Activated CD4-positive, alpha-beta T cell treated with anti-CD3 and anti-CD28 coated beads, Interleukin-2, Interleukin-6, amounts not matched to agents 100 ng/mL and 50 ng/mL, durations not matched to agents 16 hours and 8 hours (primary cell): ENCODE measurements around the gene SLC35E1.
"Not testable (repeated sequence)": the region's sequence is repeated elsewhere in the genome, so short reads cannot be mapped to it uniquely, and the experiment has no call there.

ENCODE experiments used
- DNase-seq: peaks from one replicate; pipeline ENCODE4 v3.0.0-alpha.2; 2020

SLC35E1 gene

DNA sequence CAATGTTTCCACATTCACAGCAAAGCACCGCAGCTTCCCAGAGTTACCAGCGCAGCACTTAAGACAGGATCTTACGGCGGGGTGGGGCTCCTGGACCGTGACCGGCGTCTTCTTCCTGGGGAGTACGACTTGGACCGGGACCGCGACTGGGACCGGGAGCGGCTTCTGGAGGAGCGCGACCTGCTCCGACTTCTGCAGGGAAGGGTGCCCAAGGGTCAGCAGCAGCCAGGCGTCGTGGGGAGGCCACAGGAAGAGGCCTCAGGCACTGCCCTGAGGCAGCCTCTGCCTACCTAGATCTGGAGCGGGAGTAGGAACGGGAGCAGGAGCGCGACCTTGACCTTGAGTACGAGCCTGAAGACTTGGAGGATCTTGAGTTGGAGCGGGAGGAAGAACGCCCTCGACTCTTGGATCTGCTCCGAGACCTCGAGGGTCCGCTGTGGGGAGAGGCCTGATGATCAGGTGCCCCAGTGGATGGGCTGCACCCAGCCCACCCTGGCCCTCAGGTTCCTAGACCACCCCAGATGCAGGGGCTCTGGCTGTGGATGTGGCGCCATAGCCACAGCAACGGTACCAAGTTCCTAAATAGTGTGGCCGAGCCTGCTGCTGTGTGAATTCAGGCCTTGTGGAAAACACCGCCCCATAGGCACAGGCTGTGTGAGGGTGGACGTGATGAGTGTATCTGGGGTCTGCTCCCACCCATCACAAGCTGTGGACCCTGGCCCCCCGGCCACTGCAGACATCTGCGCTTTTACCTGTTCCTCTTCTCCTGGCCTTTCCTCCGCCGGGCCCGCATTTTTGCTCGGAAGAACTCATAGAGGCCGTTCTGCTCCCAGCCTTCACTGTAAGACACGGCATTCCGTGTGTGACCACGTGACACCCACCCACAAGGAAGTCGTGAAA lies 51.9 kb downstream of the SLC35E1 start:
- DNase-seq, result no peak

- no peak for DNase-seq
These were observed 53.0 kb downstream of the SLC35E1 start for GRCh38 chr19:16519230-16519687.

GRCh38 chr19:16518483-16519229 lies 53.6 kb downstream of the SLC35E1 start:
- DNase-seq, result no peak

GRCh38 chr19:16518061-16518460 lies 54.2 kb downstream of the SLC35E1 start:
- no peak for DNase-seq

DNA sequence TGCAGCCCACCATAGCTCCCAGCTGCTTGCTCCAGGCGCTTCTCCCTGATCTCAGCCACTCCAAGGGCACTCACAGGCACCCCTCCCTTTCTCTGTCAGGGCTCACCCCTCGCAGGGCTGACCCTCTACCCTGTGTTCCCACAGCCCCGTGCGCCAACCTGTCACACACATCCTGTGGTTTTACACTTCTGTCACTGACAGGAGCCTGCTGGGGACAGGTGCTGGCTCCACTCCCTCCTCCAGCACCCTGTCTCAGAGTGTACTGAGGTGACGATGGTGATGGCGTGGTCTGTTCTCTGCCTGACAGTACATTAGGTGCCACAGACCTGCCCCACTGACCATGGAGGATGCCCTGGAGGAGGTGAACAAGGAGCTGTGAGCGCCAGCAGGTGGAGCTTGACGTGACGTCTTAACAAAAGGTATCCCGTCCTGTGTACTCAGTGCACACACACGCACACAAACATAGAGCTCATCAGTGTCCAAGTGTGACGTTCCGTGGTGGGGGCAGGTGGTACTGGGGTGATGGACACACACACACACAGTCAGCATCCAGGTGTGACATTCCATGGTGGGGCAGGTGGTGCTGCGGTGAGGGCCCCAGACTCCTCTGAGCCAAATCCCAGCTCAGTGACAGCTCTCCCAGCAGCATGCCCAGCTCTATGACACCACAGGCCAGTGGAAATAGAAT lies 55.1 kb downstream of the SLC35E1 start:
- no peak for DNase-seq

- no peak for DNase-seq
These were observed 55.8 kb downstream of the SLC35E1 start for GRCh38 chr19:16516381-16516780.

DNA sequence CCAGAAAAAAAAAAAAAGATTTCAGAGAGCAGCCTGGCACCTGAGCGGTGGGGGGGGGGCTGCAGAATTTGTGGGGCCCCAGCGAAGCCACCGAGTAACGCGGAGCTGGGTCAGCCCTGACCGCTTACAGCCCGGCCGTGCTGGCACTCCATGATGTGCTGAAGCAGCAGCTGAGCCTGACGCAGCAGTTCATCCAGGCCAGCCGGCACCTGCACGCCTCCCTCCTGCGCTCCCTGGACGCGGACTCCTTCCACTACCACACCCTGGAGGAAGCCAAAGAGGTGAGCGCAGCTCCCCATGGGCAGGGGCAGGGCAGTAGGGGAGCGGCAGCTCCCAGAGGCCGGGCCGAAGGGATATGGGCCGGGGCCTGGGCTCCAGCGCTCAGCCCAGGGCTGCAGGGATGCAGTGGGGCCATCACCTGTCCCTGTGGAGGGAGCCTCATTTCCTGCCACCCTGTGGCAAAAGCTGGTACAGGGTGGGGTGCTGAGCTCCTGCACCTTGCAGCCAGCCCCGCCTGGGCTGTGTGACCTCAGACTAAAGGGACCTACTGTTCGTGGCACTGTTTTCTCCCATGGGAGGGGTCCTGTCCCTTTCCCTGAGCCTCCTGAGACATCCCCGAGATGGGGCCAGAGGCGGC lies 57.7 kb downstream of the SLC35E1 start:
- DNase-seq, result no peak

DNA sequence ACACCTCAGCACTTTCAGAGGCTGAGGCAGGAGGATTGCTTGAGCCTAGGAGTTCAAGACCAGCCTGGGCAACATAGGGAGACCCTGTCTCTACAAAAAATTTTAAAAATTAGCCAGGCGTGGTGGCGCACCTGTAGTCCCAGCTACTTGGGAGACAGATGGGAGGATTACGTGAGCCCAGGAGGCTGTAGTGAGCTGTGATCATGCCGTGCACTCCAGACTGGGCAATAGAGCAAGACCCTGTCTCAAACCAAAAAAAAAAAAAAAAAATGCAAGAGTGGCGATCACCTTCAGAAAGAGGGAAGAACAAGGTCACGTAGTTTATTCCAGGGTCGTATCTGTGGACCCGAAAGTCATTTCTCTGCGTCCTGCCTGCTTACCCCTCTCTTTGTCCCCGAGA lies 59.6 kb downstream of the SLC35E1 start:
- not testable (repeated sequence) for DNase-seq

GRCh38 chr19:16509141-16510061 lies 62.8 kb downstream of the SLC35E1 start:
- DNase-seq, result no peak

DNA sequence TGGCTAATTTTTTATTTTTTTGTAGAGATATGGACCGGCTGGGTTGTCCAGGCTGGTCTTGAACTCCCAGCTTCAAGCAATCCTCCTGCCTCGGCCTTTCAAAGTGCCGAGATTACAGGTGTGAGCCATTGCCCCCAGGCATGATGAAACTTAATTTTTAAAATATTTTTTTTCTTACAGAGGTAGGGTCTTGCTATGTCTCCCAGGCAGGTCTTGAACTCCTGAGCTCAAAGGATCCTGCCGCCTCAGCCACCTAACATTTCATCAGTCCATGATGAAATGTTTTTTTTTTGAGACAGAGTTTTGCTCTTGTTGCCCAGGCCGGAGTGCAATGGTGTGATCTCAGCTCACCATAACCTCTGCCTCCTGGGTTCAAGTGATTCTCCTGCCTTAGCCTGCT lies 63.7 kb downstream of the SLC35E1 start:
- DNase-seq, result no peak

DNA sequence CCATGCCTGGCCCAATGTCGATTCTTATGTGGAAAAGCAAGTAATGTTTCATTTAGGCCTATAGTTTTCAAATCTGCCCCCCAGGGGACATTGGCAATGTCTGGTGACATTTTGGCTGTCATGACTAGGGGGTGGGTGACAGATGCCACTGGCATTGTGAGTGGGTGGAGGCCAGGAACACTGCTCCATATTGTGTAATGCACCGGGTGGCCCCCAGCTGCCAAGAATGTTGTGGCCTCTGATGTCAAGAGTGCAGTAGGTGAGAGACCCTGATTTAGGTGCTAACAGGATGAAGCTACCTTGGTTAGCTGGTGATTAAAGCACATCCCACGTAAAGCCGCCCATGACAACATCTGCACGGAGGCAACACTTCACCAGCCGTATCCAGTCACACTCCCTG lies 65.3 kb downstream of the SLC35E1 start:
- DNase-seq, result no peak

DNA sequence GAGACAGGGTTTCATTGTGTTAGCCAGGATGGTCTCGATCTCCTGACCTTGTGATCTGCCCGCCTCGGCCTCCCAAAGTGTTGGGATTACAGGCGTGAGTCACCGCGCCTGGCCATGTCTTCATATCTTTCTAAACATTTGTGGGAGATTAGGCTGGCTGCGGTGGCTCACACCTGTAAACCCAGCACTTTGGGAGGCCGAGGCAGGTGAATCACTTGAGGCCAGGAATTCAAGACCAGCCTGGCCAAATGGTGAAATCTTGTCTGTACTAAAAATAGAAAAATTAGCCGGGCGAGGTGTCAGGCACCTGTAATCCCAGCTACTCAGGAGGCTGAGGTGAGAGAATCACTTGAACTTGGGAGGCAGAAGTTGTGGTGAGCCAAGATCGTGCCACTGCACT lies 66.1 kb downstream of the SLC35E1 start:
- DNase-seq, result not testable (repeated sequence)

- DNase-seq, result no peak
These were observed 67.9 kb downstream of the SLC35E1 start for GRCh38 chr19:16504271-16504670.
